DMS114 treated with DMSO at 0.1 percent for 48 hours (cell line): ENCODE data around the gene KIF26B.

Source experiments
- DNase-seq: peaks from one replicate; lab custom pipeline; 2025; ENCODE audit not compliant: unreplicated experiment; lab: John Stamatoyannopoulos, UW

KIF26B gene

DNA sequence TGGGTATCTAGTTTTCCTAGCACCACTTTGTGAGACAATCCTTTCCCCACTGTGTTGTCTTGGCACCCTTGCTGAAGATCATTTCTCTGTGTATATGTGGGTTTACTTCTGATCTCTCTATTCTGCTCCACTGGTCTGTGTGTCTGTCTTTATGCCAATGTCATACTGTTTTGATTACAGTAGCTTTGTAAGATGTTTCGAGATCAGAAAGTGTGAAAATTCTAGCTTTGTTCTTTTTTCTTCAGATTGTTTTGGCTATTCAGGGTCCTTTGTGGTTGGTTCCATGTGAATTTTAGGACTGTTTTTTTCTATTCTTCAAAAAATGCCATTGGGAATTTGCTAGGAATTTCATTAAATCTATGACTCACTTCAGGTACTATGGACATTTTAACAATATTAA is 116.2 kb downstream of the KIF26B start:
- no peak for DNase-seq

DNA sequence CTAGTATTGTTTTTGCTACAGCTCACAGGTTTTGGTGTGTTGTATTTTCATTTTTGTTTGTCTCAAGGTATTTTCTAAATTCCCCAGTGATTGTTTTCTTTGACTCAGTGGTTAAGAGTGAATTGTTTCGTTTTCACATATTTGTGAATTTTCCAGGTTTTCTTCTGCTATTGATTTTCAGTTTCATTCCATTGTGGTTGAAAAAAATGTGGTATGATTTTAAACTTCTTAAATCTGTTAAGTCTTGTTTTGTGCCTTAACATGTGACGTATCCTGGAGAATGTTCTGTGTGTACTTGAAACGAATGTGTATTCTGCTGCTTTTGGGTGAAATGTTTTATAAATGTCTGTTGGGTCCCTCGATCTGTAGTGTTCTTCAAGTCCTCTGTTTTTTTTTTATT is 117.9 kb downstream of the KIF26B start:
- no peak for DNase-seq

DNA sequence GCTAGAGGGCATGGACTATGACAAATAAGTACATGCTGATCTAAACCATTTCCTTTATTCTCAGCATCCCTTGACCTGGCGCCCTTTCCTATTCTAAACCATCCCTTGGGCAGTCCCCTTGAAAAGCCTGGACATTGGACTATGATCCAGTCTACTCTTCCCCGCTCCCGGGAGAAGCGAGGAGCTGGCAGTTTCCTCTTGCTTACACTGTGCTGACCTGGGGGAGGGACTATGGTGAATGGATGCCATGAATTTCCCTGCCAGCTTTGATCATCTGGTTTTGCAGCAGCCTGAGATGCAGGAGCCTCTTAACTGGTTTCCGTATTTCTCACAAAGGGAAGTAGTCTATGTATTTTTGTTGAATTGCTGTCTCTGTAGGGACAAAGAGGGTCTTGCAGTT is 121.7 kb downstream of the KIF26B start:
- DNase-seq = no peak

DNA sequence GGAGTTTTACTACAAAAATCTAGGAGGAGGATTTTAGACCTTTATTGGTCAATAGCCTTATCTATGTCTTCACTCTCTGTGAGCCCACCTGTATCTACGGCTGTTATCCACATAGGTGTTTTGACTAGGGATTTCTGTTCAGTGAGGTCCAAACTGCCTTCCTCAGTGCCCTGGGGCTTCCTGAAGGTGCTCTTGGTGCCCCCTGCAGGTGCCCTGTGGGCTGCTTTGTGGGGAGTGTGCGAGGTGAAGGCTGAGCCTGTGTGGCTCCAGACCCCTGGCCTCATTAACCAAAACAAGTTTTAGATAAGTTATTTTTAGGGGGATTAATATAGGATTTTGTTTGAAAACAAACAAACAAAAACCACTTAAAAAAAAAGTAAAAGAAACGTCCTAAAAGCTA is 122.5 kb downstream of the KIF26B start:
- no peak for DNase-seq

DNA sequence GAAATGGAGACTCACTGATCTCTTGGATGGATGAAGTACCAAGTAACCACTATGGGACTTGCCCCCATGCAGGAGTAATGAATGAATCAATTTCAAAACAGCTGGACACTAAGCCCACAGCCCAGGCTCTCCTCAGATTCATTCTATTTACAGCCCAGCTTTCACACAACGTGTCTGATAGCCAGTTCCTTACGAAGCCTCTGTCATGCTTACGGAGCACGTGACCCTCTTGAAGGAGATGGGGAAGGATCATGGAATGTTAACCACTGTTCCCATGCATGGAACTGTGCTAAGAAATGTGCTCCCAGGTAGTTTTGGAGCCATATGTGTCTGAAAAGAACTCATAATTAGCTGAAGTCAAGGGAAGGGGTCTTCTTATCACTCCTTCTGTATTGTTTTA is 124.1 kb downstream of the KIF26B start:
- no peak for DNase-seq

DNA sequence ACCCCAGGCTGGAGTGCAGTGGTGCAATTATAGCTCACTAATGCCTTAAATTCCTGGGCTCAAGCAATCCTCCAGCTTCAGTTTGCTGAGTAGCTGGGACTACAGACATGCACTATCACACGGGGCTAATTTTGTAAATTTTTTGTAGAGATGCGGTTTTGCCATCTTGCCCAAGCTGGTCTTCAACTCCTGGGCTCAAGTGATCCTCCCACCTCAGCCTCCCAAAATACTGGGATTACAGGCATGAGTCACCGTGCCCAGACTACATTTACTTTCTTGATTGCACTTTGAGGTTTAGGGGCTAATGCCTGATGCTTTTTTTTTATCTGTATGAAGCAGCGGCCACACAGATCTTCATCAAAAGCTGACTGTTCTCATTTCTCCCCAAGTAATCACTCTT is 124.6 kb downstream of the KIF26B start:
- no peak for DNase-seq

DNA sequence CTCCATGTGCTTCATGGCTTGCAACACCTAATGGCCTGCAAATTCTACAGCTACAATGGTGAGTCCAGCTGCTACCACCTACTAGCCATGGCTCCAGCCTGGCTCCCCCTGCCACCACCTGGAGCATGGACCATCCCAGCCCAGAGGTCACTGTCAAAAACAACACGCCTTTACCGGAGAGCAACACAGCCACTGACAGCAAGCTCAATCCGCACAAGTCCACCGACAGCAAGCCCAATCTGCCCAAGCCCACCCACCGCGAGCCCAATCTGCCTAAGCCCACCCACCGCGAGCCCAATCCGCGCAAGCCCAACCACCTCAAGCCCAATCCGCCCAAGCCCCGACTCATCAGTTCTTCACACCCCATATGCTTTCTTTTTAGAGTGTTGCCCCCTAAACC is 128.2 kb downstream of the KIF26B start:
- DNase-seq = no peak

DNA sequence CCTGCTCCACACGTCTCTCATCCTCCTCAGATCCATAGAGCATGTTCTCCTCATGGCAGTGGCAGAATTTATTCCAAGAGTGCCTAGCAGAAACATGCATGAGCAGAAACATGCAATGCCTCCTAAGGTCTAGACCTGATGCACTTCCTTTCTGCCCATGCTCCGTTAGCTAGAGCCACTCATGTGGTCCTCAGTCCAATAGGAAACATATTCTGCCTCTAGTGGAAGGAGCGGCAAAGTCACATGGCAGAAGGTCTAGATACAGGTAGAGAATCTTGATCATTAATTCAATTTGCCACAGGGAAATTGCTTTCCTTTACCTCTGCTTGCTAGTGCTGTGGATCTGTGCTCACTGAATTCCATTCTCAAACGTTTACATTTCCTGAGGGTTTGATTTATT is 130.4 kb downstream of the KIF26B start:
- DNase-seq = no peak

DNA sequence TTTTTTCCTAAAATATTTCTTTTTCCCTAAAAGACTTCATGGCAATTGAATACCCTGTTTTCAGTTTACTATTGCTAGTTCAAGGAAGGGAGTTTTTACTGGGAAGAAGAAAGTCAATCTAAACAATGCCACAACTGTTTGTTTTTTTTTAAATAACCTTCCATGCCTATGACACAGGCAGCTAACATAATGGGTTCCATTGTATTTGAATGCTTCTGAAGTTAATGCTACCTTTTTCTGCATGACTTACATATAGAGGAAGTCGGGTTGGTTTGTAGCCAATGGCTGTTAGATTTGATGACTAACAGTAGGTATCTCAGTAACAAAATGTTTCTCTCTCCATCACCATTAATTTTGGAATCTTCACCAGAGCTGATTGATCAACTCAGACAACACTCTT is 134.0 kb downstream of the KIF26B start:
- DNase-seq = no peak

DNA sequence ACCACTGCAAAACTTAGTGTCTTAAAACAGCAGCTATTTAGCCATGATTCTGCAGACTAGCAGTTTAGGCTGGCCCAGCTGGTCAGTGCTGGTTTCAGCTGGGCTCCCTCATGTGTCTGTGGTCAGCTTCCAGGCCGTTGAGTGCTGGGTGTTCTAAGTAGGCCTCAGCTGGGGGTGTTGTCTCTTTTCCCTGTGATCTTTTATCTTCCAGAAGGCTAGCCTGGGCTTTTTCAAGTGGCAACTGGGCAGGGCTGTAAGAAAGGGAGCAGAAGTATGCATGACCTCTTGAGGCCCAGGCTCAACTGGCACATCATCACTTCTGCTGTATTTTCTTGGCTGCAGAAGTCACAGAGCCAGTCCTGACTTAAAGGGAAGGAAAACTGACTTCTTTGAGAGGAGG is 136.1 kb downstream of the KIF26B start:
- no peak for DNase-seq

DNA sequence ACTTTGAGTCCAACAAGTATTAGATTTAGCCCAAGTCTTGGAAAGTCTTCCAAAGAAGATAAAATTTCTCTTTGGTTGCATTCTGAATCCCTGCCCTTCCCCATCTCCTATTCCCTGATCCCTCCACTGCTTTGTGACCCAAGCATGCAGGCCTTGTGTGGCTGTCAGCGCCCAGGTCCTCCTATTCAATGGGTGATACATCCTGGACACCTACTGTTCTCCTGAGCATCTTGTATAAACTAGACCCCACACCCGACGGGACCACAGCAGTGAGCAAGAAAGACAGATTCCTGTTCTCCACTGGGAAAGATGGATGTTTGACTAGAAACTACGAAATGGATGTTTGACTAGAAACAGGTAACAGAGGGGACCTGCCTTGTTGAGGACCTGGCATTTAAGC is 136.6 kb downstream of the KIF26B start:
- no peak for DNase-seq

DNA sequence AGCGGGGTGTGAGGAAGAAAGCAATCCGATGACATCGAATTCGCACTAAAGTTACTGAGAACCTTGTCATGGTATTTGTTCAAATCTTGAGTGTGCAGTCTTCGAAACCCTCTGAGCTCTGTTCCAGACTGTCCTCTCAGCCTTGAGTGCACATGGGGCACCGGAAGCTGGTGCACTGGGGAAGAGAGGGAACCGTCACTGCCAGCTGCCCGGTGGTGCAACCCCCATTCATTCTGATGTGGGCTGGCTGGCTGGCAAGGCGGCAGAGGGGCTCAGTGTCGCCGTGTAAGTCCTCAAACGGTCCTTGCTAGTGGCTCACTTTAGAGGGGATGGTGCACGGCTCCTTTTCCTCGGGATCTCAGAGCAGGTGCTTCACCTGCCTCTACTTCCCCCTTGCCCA is 137.4 kb downstream of the KIF26B start:
- DNase-seq = no peak

DNA sequence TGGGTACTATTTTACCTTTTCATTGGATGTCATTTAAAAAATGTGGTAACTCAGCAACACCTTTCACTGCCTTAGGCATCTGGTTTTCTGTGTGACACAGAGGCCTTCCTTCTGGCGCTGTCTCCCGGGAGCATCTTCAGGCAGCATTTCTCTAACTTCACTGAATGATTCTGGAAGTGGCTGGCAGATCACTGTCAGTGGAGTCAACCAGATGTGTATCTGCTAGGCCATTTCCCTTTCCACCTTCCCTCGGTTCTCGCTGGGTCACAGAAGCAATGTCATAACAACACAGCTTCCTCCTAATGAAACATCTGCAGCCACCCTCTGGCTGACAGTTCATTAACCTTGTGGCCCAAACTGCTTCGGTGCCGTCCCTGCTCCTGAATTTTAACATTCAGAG is 137.8 kb downstream of the KIF26B start:
- no peak for DNase-seq

DNA sequence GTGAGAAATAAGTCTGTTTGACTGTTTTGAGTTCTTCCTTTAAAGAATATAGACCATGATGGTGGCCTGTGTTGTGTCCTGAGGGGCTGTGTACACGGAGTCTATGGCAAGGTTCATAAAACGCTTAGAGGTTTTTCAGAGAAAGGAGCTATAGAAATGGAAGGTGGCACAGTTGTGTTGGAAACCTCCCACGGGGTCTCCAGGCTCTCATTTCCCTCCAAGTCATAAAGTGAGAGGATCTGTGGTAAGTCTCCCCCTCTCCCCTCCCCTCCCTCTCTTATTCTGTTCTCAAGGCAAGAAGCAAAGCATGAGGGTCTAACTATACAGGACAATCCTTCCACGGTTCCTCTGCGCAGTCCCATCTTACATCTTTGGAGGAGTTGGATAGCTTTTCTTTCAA is 139.2 kb downstream of the KIF26B start:
- DNase-seq = no peak

DNA sequence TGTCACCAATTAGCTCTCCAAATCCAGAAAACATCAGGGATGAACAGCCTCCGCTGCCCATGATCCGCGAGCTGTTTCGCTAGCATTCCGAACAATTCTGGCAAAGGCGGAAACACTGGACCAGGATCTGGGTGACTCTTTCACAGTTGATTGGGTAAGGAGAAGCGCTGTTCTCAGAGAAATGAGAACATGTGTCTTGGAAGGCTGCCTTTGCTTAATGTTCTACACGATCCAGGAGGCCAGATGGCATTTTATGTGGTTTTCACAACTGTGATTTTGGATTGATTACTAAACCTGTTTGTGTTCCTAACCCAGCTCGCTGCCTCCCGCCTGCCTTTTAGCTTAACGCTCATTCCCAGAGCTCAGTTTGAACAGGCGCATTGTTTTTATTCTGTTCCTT is 144.0 kb downstream of the KIF26B start:
- no peak for DNase-seq

DNA sequence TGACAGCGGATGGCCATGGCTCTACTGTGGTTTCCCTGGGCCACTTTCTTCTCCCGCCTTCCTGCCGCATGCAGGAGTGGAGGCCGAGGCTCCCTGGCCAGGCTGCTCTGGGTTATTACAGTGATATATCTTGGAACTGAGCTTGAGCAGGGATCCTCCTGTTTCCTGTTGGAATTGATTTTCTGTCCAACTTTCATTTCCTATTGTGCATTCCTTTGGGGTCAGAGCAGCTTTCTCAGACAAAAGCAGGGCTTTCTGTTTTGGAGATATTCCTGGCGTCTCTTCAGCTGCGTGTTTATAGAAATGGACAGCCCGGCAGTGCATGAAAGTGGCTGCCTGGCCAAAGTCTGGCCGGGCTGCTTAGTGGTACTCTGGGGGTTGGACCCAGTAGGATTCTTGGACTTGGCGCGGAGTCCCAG is 146.4 kb downstream of the KIF26B start:
- no peak for DNase-seq

DNA sequence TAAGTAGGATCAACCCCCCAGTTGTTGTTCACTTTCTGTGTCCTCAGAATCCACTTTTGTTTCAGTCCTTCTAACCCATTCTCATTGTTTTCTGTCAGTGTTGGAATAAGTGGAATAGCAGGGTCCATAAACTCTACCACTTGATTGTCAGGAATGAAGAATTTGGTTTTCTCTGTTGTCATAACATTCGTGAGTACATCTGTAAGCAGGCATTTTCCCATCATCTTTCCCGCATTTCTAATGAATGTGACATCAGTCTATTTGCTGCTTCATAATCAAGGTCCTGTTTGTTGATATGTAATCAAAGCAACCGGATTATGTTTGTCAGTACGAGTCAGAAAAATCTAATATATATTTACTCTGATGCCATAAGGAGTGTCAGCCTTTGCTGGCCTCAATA is 147.1 kb downstream of the KIF26B start:
- DNase-seq = no peak

DNA sequence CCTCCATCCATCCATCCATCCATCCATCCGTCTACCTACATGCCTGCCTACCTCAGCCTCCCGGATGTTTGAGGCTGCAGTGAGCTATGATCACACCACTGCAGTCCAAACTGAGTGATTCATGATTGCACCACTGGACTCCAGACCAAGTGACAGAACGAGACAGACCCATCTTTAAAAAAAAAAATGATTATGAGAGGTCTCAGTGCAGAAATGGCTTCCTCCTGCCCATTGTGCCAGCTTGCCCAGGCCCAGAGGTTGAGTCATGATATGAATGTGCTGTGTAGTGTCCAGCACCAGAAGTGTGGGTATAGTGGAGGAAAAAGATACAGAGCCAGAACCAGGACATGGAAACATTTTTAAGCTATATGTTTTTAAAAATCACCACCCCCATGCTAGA is 149.9 kb downstream of the KIF26B start:
- DNase-seq = no peak

DNA sequence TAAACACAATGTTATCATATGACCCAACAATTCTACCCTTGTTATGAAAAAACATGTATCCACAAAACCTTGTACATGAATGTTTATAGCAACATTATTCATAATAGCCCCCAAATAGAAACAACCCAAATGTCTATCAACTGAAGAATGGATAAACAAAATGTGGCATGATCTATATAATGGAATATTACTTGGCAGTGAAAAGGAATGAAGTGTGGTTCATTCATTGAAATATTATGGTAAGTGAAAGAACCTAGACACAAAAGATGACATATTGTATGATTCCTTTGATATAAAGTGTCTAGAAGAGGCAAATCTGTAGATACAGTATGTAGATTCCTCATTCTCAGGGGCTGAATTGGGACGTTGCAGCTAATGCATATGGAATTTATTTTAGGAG is 151.2 kb downstream of the KIF26B start:
- DNase-seq = no peak

DNA sequence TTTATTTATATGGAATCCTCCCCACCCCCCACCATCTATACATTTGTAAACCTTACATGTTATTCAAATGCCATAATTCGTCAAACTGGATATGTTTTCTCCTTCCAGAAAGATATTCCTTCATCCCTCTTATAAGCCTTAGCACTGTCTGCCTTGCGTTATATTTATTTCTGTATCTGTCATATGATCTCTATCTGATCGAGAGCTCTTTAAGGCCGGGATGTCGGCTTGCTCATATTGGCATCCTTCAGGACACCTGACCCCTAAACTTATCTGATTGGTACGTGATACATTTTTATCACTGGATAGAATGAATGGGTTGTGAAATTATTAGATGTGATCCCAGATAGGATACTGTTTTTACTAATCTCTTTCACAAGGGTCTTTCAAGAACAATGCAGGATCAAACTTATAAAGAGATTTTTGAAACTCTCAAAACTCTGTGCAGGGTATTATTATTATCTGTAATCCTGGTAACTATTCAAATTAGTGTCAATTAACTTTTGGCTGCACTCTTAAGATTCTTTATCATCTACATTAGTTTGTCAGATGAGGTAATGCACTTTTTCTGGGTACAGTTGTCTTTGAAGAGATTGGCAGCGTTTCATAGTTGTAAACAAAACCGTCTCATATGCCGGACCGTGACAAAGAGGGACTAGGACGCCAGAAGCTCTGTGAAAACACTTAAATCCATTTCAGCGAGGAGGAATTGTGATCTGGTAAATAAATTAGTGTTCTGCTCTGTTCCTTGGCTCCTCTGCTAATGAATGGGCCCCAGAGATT is 152.0 kb downstream of the KIF26B start:
- no peak for DNase-seq

DNA sequence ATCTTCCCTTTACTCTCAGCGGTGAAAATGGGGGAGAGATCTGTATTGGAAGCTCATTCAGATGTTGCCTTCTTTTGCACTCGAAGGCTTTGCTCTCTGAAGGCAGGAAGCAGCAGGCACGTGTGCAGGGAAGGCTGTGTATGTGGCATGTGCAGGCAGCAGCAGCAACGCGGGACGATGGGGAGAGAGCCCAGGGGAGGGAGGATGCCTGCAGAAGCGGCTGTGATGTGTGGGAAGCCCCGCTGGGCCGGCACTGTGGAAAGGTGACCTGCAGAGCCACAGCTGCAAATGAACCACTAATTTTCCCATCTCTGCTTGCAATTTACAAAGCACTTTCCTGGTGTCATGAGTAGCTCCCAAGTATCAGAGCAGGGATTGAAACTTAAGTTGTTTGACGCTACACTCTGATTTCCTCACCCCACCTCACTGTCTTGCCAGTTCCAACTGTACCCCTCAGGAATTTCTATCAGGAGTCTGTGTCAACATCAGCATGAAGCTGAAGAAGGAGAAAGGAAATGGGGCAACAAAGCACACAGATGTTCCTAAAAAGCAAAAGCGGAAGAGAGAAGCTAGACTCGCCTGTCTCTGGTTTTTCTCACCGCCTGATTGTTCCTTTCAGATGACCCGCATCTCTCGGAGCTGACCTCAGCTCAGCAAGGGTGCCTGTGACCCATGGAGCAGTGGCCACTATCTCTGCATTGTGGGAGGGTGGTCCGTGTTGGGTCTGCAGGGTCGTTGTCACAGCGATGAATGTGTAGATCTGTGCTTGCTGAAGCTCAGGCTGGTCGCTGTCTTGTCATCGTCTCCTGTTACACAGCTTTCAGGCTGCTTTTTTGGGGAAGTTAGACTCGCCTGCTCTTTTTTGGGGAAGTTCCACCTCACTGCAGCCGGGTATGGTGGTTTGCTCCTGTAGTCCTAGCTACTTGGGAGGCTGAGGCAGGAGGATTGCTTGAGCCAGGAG is 156.1 kb downstream of the KIF26B start:
- DNase-seq = no peak

DNA sequence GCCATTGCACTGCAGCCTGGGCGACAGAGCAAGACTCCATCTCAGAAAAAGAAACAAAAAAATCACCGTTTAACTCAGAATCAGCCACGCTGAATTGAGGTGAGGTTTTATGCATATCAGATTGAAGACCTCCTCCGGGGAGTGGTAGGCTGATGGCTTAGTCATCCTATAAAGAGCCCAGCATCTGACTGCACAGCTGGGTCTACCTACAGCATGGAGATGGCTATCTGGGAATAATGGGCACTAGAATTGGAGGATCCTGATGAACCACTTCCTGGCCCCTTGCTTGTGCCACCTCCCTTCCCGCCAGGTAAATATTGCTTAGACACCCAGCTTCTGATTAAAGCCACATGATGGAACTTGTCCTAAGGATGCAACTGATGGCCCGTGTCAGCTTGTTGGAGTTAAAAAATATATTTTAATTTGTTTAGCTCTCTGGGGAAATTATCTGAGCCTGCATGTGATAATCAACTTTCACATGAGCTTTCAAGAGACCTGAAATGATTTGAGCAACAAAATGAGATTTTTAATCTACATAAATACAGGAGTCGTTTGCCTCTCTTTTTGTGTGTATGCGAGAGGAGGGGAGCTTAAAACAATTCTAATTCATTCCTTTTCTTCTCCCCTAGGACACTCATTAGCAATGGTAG is 157.2 kb downstream of the KIF26B start:
- DNase-seq = no peak
